ENCODE measurements around the gene ARID4B. TPM values are rescaled to one million over a fixed set of nuclear protein-coding genes. Genes with fewer than 3 reads are reported as not detected.
"Not testable (repeated sequence)": the region's sequence is repeated elsewhere in the genome, so short reads cannot be mapped to it uniquely, and the experiment has no call there.

ARID4B gene
- total RNA-seq, 1 experiment from 2014 or later, result 10.8 TPM

- in situ Hi-C loops (cut with HindIII; ENCODE audit: low pct_unique_long_range_greater_than_20kb, low sequenced_read_pairs), result no loop called here
- DNase-seq (ENCODE audit: low read depth), result no peak
Measured at GRCh38 chr1:235304549-235305451, 23.2 kb downstream of the ARID4B start.

- no peak for DNase-seq (ENCODE audit: low read depth)
- in situ Hi-C loops (cut with HindIII; ENCODE audit: low pct_unique_long_range_greater_than_20kb, low sequenced_read_pairs), result no loop called here
Measured at GRCh38 chr1:235302143-235302542, 25.8 kb downstream of the ARID4B start.

DNA sequence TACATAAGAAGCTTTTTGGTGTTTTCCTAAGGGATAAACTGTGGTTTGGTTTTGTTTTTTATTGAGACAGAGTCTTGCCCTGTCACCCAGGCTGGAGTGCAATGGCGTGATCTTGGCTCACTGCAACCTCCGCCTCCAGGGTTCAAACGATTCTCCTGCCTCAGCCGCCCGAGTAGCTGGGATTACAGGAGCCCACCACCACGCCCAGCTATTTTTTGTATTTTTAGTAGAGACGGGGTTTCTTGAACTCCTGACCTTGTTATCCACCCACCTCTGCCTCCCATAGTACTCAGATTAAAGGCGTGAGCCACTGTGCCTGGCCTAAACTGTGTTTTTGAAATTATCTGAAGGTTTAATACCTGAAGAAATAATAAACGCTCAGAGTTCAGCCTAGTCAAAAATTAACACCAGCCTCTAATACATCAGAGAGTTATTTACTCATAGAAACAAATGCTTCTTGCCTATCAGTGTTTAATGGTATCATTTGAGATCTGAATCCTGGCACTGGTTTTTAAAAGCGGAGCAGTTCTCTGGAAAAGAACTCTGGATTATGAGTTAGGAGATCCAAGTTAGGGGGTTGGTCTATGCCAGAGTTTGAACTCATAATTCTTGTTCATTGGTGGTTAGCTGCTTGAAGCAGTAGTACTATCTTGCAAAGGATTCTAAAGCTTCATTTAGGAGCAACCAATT lies 28.7 kb downstream of the ARID4B start:
- in situ Hi-C loops (cut with HindIII; ENCODE audit: low pct_unique_long_range_greater_than_20kb, low sequenced_read_pairs), result no loop called here
- DNase-seq (ENCODE audit: low read depth), result no peak

DNA sequence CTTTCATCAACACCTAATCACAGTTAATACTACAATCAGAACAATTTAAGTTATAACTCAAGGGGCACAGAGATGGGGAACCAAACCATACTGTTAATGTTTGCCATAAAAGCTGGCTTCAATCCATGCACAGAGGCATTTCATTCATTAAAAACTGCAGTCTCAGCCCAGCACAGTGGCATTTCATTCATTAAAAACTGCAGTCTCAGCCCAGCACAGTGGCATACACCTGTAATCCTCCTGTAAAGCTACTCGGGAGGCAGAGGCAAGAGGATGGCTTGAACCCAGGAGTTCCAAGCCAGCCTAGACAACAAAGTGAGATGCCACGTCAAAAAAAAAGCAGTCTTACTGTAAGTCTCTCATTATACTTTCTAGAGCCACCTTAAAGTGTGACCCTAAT lies 29.2 kb downstream of the ARID4B start:
- in situ Hi-C loops (cut with HindIII; ENCODE audit: low pct_unique_long_range_greater_than_20kb, low sequenced_read_pairs), result no loop called here
- DNase-seq (ENCODE audit: low read depth), result no peak

- in situ Hi-C loops (cut with HindIII; ENCODE audit: low pct_unique_long_range_greater_than_20kb, low sequenced_read_pairs), result no loop called here
- no peak for DNase-seq (ENCODE audit: low read depth)
Measured at GRCh38 chr1:235297579-235297978, 30.4 kb downstream of the ARID4B start.

DNA sequence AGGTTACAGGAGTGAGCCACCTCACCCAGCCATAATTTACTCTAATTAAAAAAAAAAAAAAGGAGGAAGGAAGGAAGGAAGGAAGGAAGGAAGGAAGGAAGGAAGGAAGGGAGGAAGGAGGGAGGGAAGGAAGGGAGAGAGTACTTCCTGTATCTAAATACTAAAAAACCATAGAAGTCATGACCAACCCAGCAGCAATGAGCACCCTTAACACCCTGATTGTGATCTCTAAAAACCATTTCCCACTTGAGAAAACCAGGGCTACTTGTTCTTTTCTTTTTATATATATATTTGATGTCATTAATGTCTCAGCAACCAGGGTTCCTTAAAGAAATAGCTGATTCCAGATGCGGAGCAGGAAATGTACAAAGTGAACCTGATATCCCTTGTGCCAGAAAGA lies 31.2 kb downstream of the ARID4B start:
- no peak for DNase-seq (ENCODE audit: low read depth)
- in situ Hi-C loops (cut with HindIII; ENCODE audit: low pct_unique_long_range_greater_than_20kb, low sequenced_read_pairs), result no loop called here

DNA sequence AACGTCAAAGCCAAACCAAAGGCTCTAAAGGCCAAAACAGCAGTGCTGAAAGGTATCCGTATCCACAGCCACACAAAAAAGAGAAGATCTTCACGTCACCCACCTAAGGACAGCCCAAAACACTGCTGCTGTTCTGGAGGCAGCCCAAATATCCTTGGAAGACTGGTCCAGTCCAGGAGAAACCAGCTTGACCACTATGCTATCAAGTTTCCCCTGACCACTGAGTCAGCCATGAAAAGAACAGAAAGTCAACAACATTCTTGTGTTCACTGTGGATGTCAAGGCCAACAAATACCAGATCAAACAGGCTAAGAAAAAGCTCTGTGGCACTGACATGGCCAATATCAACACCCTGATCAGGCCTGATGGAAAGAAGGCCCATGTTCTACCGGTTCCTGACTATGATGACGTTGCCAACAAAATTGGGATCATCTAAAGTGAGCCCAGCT lies 32.1 kb downstream of the ARID4B start:
- no peak for DNase-seq (ENCODE audit: low read depth)
- in situ Hi-C loops (cut with HindIII; ENCODE audit: low pct_unique_long_range_greater_than_20kb, low sequenced_read_pairs), result no loop called here

DNA sequence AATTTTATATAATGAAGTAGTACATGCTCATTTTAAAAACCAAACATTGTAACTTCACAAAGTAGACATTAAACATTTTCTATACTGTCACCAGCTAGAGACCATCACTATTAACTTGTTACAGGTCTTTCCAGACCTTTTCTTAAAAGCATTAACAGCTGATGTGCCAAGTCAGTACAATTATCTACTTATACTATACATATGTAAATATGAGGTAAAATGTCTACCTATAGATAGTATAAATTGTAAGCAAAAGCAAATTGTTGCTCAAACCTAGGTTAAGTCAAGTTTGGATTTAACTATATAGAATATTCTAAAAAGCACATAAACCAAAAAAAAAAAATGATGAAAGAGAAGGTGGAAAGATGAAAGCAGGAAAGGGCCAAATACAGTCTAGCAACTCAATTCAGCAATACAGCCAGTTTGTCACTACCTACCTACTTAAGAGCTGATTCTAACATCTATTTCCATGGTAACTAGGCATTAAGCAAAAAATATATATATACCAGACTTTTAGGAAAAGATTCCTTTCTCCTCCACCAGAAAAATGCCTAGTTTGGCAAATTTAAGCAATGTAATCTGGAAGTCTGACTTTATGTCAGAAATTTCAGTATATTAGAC lies 34.5 kb downstream of the ARID4B start:
- in situ Hi-C loops (cut with HindIII; ENCODE audit: low pct_unique_long_range_greater_than_20kb, low sequenced_read_pairs), result no loop called here
- DNase-seq (ENCODE audit: low read depth), result no peak

GRCh38 chr1:235292790-235293189 lies 35.2 kb downstream of the ARID4B start:
- in situ Hi-C loops (cut with HindIII; ENCODE audit: low pct_unique_long_range_greater_than_20kb, low sequenced_read_pairs), result no loop called here
- no peak for DNase-seq (ENCODE audit: low read depth)

DNA sequence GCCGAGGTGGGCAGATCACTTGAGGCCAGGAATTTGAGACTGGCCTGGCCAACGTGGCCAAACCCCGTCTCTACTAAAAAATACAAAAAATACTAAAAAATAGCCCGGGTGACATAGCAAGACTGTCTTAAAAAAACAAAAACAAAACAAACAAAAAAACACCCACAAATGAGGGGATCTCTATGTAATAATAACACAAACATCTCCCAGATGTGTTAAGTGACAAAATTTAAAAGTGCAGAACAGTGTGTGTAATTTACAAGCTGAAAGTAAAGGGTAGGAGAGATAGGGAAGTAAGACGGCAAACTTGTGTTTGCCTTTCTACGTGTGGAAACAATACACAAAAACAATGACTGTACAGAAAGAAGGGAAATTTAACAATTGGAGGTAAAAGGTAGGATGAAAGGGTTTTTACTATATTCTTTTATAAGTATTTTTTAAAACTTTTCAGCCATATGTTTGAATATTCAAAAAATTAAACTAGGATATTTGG lies 36.3 kb downstream of the ARID4B start:
- in situ Hi-C loops (cut with HindIII; ENCODE audit: low pct_unique_long_range_greater_than_20kb, low sequenced_read_pairs), result no loop called here
- DNase-seq (ENCODE audit: low read depth), result no peak

DNA sequence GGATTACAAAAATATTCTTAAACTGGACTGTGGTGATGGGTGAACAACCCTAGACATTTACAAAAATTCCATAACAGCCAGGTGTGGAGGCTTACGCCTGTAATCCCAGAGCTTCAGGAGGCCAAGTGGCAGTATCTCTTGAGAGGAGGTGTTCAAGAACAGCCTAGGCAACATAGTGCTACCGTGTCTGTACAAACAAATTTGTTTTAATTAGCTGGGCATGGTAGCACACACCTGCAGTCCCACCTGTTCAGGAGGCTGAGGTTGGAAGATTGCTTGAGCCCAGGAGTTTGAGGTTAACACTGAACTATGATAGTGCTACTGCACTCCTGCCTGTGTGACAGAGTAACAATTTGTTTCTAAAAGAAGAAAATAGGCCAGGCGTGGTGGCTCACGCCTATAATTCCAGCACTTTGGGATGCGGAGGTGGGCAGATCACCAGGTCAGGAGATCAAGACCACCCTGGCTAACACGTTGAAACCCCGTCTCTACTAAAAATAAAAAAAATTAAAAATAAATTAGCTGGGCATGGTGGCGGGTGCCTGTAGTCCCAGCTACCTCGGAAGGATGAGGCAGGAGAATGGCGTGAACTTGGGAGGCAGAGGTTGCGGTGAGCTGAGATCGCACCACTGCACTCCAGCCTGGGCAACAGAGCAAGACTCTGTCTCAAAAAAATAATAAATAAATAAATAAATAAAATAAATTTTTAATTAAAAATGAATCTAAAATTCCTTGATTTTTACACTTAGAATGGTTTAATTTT lies 37.1 kb downstream of the ARID4B start:
- no peak for DNase-seq (ENCODE audit: low read depth)
- in situ Hi-C loops (cut with HindIII; ENCODE audit: low pct_unique_long_range_greater_than_20kb, low sequenced_read_pairs), result no loop called here

DNA sequence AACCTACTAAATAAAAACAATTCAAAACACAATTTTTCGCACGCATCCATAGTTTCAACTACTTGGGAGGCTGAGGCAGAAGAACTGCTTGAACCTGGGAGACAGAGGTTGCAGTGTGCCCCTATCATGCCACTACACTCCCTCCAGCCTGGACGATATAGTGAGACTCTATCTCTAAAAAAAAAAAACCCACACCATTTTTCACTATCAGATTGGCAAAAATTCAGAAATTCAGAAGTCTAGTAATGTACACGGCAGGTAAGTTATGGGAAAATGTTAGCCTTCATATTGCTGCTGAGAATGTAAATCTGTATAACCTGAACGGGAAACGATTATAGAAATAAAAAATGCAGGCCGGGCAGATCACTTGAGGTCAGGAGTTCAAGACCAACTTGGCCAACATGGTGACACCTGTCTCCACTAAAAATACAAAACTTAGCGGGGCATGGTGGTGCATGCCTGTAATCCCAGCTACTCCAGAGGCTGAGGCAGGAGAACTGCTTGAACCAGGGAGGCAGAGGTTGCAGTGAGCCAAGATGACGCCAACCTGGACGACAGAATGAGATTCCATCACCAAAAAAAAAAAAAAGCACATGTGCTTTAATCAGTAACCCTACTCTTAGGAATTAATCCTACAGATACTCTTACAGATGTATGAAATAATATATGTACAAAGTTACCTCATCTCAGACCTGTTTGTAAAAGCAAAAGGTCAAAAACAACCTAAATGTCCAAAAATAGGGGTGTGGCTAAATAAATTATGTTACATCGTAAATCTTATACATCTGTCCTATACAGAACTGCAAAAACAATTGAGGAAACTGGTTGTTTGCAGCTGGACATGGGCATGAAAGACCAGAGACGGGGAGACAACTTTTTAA lies 37.9 kb downstream of the ARID4B start:
- in situ Hi-C loops (cut with HindIII; ENCODE audit: low pct_unique_long_range_greater_than_20kb, low sequenced_read_pairs), result no loop called here
- no peak for DNase-seq (ENCODE audit: low read depth)

DNA sequence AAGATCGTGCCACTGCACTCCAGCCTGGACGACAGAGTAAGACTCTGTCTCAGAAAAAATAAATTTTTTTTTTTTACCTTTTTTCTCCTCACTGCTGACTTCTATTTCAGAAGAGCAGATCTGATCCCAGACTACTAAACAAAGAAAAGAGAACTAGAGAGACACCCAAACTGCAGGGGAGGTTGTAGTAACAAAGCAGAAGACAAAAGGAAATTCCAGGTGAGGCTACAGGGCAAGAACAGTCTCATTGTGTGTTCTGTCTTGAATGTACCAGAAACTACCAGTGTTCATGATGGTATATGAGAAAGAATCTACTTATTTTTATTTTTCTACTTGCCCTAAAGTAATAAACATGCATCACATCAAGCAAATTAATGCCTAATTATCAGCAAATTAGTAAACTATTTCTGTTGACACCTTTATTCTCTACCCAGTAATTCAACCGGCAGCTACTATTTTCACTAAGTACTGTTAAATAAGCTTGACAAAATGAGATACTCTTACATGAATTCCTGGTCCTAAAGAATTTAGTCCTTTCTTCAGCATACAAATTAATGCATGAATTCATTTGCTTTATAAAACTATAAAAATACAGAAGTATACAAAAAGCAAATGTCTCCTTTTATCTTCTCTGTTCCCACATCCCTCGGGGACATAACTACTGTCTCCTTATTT lies 40.6 kb downstream of the ARID4B start:
- no peak for DNase-seq (ENCODE audit: low read depth)
- in situ Hi-C loops (cut with HindIII; ENCODE audit: low pct_unique_long_range_greater_than_20kb, low sequenced_read_pairs), result no loop called here

DNA sequence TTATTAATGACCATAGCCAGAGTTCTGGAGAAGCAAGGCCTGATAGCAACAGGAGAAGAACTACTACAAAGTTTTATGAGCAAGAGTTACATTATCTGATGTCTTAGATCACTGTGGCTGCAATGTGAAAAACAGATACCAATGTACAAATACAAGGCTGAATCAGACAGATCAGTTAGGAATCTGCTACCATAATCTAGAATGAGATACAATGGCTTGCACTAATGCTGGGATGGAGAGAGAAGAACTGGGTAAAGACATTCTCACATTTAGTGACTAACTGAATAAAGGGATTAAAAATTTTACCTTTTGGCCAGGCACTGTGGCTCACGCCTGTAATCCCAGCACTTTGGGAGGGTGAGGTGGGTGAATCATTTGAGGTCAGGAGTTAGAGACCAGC lies 41.3 kb downstream of the ARID4B start:
- no peak for DNase-seq (ENCODE audit: low read depth)
- in situ Hi-C loops (cut with HindIII; ENCODE audit: low pct_unique_long_range_greater_than_20kb, low sequenced_read_pairs), result no loop called here

DNA sequence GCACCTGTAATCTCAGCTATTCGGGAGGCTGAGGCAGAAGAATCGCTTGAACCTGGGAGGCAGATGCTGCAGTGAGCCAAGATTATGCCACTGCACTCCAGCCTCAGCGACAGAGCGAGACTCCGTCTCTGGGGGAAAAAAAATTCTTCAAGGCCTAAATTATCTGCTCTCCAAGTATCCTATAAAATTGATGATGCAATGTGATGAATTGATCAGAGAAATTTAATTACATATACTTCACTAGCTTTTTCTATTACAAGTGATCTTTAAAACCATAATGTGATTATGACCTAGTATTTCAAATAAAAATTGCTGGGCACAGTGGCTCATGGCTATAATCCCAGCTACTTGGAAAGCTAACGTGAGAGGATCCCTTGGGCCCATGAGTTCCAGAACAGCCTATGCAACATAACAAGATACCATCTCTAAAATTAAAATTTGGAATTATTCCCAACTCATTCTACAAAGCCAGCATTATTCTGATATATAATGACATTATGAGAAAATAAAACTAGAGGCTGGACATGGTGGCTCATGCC lies 43.7 kb downstream of the ARID4B start:
- DNase-seq (ENCODE audit: low read depth), result no peak
- in situ Hi-C loops (cut with HindIII; ENCODE audit: low pct_unique_long_range_greater_than_20kb, low sequenced_read_pairs), result no loop called here

GRCh38 chr1:235283636-235284035 lies 44.3 kb downstream of the ARID4B start:
- in situ Hi-C loops (cut with HindIII; ENCODE audit: low pct_unique_long_range_greater_than_20kb, low sequenced_read_pairs), result not testable (repeated sequence)

DNA sequence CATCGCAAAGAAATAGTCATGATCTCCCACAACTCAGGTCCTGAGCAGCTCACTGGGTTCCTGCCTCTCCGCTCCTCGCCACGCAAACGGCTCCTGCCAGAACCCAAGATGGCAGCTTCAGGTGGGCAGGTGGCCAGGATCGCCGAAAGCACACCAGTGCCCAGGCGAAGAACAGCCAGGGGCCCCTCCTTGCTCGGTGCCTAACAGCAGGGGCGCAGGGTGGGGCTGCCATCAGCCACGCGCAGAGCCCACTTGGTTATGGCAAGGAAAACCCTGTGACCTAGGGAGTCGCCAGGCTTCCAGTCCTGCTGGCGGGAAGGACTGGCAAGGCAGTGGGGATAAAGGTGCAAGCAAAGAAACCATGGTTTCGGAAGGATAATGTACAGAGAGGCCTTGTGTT lies 47.5 kb downstream of the ARID4B start:
- no peak for DNase-seq (ENCODE audit: low read depth)
- in situ Hi-C loops (cut with HindIII; ENCODE audit: low pct_unique_long_range_greater_than_20kb, low sequenced_read_pairs), result no loop called here

More at GRCh38 chr1:235283636-235284035, 44.3 kb downstream of the ARID4B start:
- not testable (repeated sequence) for DNase-seq (ENCODE audit: low read depth)
